ENCODE measurements around the gene HS6ST2.

GRCh38 chrX:132704769-132705168 is 253.7 kb downstream of the HS6ST2 start:
- no peak for TF ChIP-seq CTCF (conservative IDR thresholded peaks at IDR 0.05; ENCODE audit: low read depth, low read length)
- TF ChIP-seq EZH2phosphoT487 (IDR thresholded peaks at IDR 0.05; ENCODE audit: borderline replicate concordance, low read length), result no peak
